Testis (tissue), 3 donors: Measurements from ENCODE around the gene ZNF611. TPM values are rescaled to one million over a fixed set of nuclear protein-coding genes. Genes with fewer than 3 reads are reported as not detected.
"Not testable (repeated sequence)": the region's sequence is repeated elsewhere in the genome, so short reads cannot be mapped to it uniquely, and the experiment has no call there.

Experiments
- DNase-seq: peaks from one replicate; pipeline ENCODE4 v3.0.0-alpha.2; 2019
- H3K27ac ChIP-seq, 2 donors: fragments of 200-600 bp; sonication (generic); one replicate each; pipeline ENCODE4 v1.5.1; 2019
- H3K27me3 ChIP-seq: fragments of 200-600 bp; sonication (generic); one replicate; pipeline ENCODE4 v1.5.1; 2019
- H3K36me3 ChIP-seq: fragments of 200-600 bp; sonication (generic); one replicate; pipeline ENCODE4 v1.5.1; 2017; ENCODE audit warnings: low read depth; ENCODE audit errors: missing control alignments
- H3K4me1 ChIP-seq: fragments of 200-600 bp; sonication (generic); one replicate; pipeline ENCODE4 v1.5.1; 2019
- H3K4me3 ChIP-seq, 2 donors: fragments of 200-600 bp; sonication (generic); one replicate each; pipeline ENCODE4 v1.5.1; 2017 to 2019
- H3K9me3 ChIP-seq: fragments of 200-600 bp; sonication (generic); one replicate; pipeline ENCODE4 v1.5.1; 2017
- CTCF ChIP-seq, 3 experiments: fragments of 450-650 bp in 2 of 3; fragments of 200-600 bp in 1 of 3; sonication (generic) in 1 of 3; IDR thresholded peaks; one replicate each; pipeline ENCODE4 v1.5.1; 2016 to 2019; ENCODE audit warnings: antibody characterized with exemption in 3 of 3, mild to moderate bottlenecking in 2 of 3, moderate library complexity in 1 of 3
- POLR2A ChIP-seq: fragments of 450-650 bp; IDR thresholded peaks from one replicate; pipeline ENCODE4 v1.6.1; 2017; ENCODE audit warnings: antibody characterized with exemption, mild to moderate bottlenecking, moderate library complexity
- WGBS, 2 donors: methylation state at CpG; one replicate each; pipeline ENCODE4 v1.1.5; 2018; 5-methylcytosine and 5-hydroxymethylcytosine counted together
- intact Hi-C: fragments of 100-400 bp; cut with DNase I; formaldehyde crosslinking; loops from one replicate; pipeline ENCODE4 v1.15.1; 2023; ENCODE audit warnings: low total_unique reads
- polyA plus RNA-seq: library from polyadenylated mRNA; stranded (reverse); fragments of 350-450 nt; fragmentation: Illumina TruSeq; extraction: RNeasy Lipid Tissue Mini Kit (QIAGEN cat#74804); gene quantifications from one replicate; pipeline ENCODE4 v1.2.3, GENCODE V29; 2014; ENCODE audit warnings: low read depth, low replicate concordance; ENCODE audit not compliant: insufficient read depth
- total RNA-seq, 2 donors: library from RNA; depleted of rRNA; stranded (reverse); fragments of >200 nt; gene quantifications; one replicate each; pipeline ENCODE4 v1.2.3, GENCODE V29; 2016

ZNF611 gene
- total and polyA plus RNA-seq, 3 donors from 2014 or later: 7.9 to 26.8 (median 17.8) TPM

GRCh38 chr19:52711661-52712060 lies 23.2 kb downstream of the ZNF611 start:
- H3K4me1 ChIP-seq, H3K27me3 ChIP-seq, intact Hi-C loops, H3K36me3 ChIP-seq, H3K27ac ChIP-seq, DNase-seq, H3K4me3 ChIP-seq, H3K9me3 ChIP-seq: not testable (repeated sequence)
- WGBS, 2 donors: 92 to 93% methylated on average over 3 of the region's 3 CpGs

DNA sequence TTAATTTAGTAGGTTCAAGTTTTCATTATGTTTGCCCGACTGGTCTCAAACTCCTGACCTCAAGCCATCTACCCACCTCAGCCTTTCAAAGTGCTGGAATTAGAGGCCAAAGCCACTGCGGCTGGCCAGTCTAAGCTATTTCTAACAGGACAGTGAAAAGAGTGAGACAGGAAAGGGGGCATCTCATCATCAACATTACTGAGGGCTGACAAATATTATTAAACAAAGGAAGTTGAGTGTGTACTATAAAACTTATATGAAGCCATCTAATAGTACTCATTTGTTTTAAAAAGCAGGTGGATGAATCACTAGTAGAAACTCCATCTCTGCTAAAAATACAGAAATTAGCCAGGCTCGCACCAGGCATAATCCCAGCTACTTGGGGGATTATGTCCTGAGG lies 24.3 kb downstream of the ZNF611 start:
- H3K27ac ChIP-seq: no peak overlapping the region
- 96 to 100% methylated on average over 3 of the region's 3 CpGs for WGBS, 2 donors
- no peak for TF ChIP-seq POLR2A
- TF ChIP-seq CTCF (IDR thresholded peaks at IDR 0.05): no peak
- DNase-seq: no peak
- no peaks in the 10 kb centered on the region for H3K9me3 ChIP-seq
- H3K36me3 ChIP-seq: no peaks in the 10 kb centered on the region
- H3K4me1 ChIP-seq: no peaks in the 10 kb centered on the region
- intact Hi-C loops: no loop called here
- H3K27me3 ChIP-seq: no peaks in the 10 kb centered on the region
- H3K4me3 ChIP-seq: no peak overlapping the region

DNA sequence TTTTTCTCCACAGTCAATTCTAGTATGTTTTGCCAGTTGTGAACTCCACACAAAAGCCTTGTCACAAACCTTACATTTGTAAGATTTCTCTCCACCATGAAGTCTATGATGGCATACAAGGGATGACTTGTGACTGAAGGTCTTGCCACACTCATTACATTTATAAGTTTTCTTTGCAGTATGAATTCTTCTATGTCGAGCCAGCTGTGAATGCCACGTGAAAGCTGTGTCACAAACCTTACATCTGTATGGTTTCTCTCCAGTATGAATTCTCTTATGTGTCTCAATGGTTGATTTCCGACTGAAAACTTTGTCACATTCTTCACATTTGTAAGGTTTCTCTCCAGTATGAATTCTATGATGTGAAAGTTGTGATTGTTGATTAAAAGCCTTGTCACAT lies 29.2 kb downstream of the ZNF611 start:
- intact Hi-C loops, H3K9me3 ChIP-seq, H3K27me3 ChIP-seq, DNase-seq, H3K4me1 ChIP-seq, H3K27ac ChIP-seq, H3K4me3 ChIP-seq, H3K36me3 ChIP-seq: not testable (repeated sequence)
- 96 to 97% methylated on average over 3 of the region's 3 CpGs for WGBS, 2 donors

DNA sequence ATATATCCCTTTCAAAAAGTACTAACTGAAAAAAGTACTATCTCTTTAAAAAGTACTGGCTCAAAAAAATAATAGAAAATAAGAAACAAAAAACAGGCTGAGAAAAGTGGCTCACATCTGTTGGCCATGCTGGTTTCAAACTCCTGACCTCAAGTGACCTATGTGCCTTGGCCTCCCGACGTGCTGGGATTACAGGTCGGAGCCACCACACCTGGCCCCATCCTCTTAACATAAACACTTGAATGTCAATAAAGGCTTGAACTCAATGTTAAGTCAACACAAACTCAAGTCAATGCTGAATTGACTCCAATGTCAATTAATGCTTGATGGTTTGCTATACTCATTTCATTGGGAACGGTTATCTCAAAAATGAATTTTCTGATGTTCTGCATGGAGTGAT lies 30.9 kb downstream of the ZNF611 start:
- intact Hi-C loops: no loop called here
- H3K4me3 ChIP-seq: no peak overlapping the region
- no peaks in the 10 kb centered on the region for H3K36me3 ChIP-seq
- TF ChIP-seq POLR2A (no peak), CTCF (IDR thresholded peaks at IDR 0.05) (no peak)
- DNase-seq: no peak
- H3K9me3 ChIP-seq: no peaks in the 10 kb centered on the region
- 94 to 99% methylated on average over 4 of the region's 4 CpGs for WGBS, 2 donors
- H3K27me3 ChIP-seq: no peaks in the 10 kb centered on the region
- no peak overlapping the region for H3K27ac ChIP-seq
- H3K4me1 ChIP-seq: no peaks in the 10 kb centered on the region

DNA sequence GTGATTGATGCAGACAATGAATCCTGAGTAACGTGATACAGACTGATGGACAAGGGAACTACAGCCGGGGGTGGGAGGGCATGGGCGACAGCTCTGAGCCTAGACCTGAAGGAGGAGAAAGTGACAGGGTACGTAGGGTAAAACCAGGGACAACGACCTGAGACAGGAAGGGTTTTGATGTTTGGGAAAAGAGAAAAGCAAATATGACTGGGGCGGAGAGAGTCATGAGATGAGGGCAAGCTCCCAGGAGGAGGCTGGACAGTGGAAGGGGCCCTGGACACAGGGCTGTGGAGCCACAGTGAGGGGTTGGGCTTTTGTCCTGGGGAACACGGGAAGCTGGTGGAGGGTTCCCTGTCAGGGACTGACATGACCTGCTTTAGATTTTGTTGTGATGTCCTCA lies 34.2 kb downstream of the ZNF611 start:
- Histone ChIP-seq H3K36me3 (no peaks in the 10 kb centered on the region), H3K4me1 (no peaks in the 10 kb centered on the region), H3K27ac (no peak overlapping the region), H3K27me3 (no peaks in the 10 kb centered on the region), H3K4me3 (no peak overlapping the region), H3K9me3 (no peaks in the 10 kb centered on the region)
- TF ChIP-seq CTCF (IDR thresholded peaks at IDR 0.05): no peak
- 83 to 85% methylated on average over 7 of the region's 7 CpGs for WGBS, 2 donors
- DNase-seq: no peak
- intact Hi-C loops: no loop called here

GRCh38 chr19:52699555-52699954 lies 35.3 kb downstream of the ZNF611 start:
- H3K36me3 ChIP-seq, H3K9me3 ChIP-seq, H3K27ac ChIP-seq, H3K27me3 ChIP-seq, intact Hi-C loops, DNase-seq, H3K4me1 ChIP-seq, H3K4me3 ChIP-seq: not testable (repeated sequence)
- WGBS, 2 donors: 77 to 84% methylated on average over 2 to 5 of the region's 5 CpGs
